ENCODE measurements around the gene MORN4. TPM values are rescaled to one million over a fixed set of nuclear protein-coding genes. Genes with fewer than 3 reads are reported as not detected.

MORN4 gene
- total and polyA plus RNA-seq, 2 donors (not counting 3 experiments of a cell fraction or from before 2014, with no cell fraction given) = 12.2 to 13.9 TPM

- no TSS peak for BruUV-seq (replicated peaks)
- dilution Hi-C loops (cut with MboI; ENCODE audit: extremely low pct_ligation_motif_present, low sequenced_read_pairs) = no loop called here
- H3K27me3 ChIP-seq (ENCODE audit: control insufficient read depth in 2 of 2, insufficient read depth in 2 of 2, low read length in 2 of 2) = no peaks in the 10 kb centered on the region
Measured at GRCh38 chr10:97667463-97667862, 34.2 kb upstream of the MORN4 start.

More at GRCh38 chr10:97667463-97667862, 34.2 kb upstream of the MORN4 start:
- Histone ChIP-seq H2AFZ (ENCODE audit: low read depth, low read length) (no peak overlapping the region), H3K9me1 (replicated peaks; ENCODE audit: control insufficient read depth, extremely low read depth, insufficient read depth, low read length) (no peaks in the 10 kb centered on the region), H3K4me3 (replicated peaks in 1 of 3; ENCODE audit: insufficient read depth in 1 of 3, low read depth in 1 of 3, low read length in 3 of 3) (no peak overlapping the region), H3K9ac (replicated peaks; ENCODE audit: extremely low read depth, insufficient read depth, low read length) (no peak overlapping the region), H3K9me3 (replicated peaks; ENCODE audit: control insufficient read depth, insufficient read depth, low read length) (no peaks in the 10 kb centered on the region), H3K4me1 (ENCODE audit: control insufficient read depth, extremely low read depth, insufficient read depth, low read length) (no peaks in the 10 kb centered on the region), H3K79me2 (ENCODE audit: control insufficient read depth, insufficient read depth, low read length) (no peaks in the 10 kb centered on the region), H4K20me1 (replicated peaks; ENCODE audit: control insufficient read depth, extremely low read depth, insufficient read depth, low read length) (no peaks in the 10 kb centered on the region), H3K36me3 (ENCODE audit: control insufficient read depth in 2 of 2, extremely low read depth in 1 of 2, insufficient read depth in 2 of 2, low read length in 2 of 2) (peaks cover 12 to 14% of the 10 kb centered on the region in 2 experiments), H3K4me2 (ENCODE audit: insufficient read depth, low read length) (no peak overlapping the region), H3K27ac (ENCODE audit: insufficient read depth, low read depth, low read length) (no peak overlapping the region)
- ChIA-PET POLR2A (no interaction called here), CTCF (interaction anchor here (0.9 to 2.4 kb wide), 2 partner anchors 9 to 15 kb away, joined by 3 to 6 read pairs; no protein-coding TSS in a partner anchor)
- intact Hi-C loops (cut with micrococcal nuclease) = no loop called here
- no peak for DNase-seq (ENCODE audit: low read depth, low spot score)
- no peak for FAIRE-seq
- TF ChIP-seq MAX (IDR thresholded peaks at IDR 0.05; ENCODE audit: insufficient read depth, insufficient read length) = no peak
- no peak for TF ChIP-seq POLR2A (IDR thresholded peaks at IDR 0.05; ENCODE audit: low read depth, low read length)
- no peak for TF ChIP-seq JUN (IDR thresholded peaks at IDR 0.05; ENCODE audit: borderline replicate concordance, insufficient read depth, insufficient read length, low read depth)
- TF ChIP-seq CTCF (IDR thresholded peaks at IDR 0.05; ENCODE audit: extremely low read depth in 1 of 2, insufficient read depth in 1 of 2, low read depth in 1 of 2, low read length in 2 of 2) = no peak
- TF ChIP-seq POLR2AphosphoS5 (IDR thresholded peaks at IDR 0.05; ENCODE audit: insufficient read depth, low read depth, low read length) = no peak
- no peak for TF ChIP-seq GATA2 (IDR thresholded peaks at IDR 0.05; ENCODE audit: insufficient read depth, insufficient read length, low read depth, low read length)

Measured in endothelial cell of umbilical vein (primary cell).